H1 (cell line): ENCODE measurements around the gene CRK. TPM values are rescaled to one million over a fixed set of nuclear protein-coding genes. Genes with fewer than 3 reads are reported as not detected.

Experiments used
- EP300 ChIP-seq, 2 experiments: IDR thresholded peaks; 1 replicate in 1 of 2; 2 replicates in 1 of 2; pipeline ENCODE4 v1.6.1; 2011 to 2012; ENCODE audit warnings: low read depth in 2 of 2, low read length in 2 of 2, mild to moderate bottlenecking in 2 of 2, borderline replicate concordance in 1 of 2, inconsistent platforms in 1 of 2, moderate library complexity in 1 of 2
- FOSL1 ChIP-seq: IDR thresholded peaks from 2 replicates; pipeline ENCODE4 v1.6.1; 2011; ENCODE audit warnings: mild to moderate bottlenecking, low read depth, low read length, moderate library complexity; ENCODE audit not compliant: insufficient read depth
- HDAC2 ChIP-seq, 2 experiments: fragments of 300-600 bp in 1 of 2; sonication (generic) in 1 of 2; IDR thresholded peaks; 2 replicates each; pipeline ENCODE4 v1.6.1; 2011 to 2012; ENCODE audit warnings: low read depth in 2 of 2, low read length in 2 of 2, mild to moderate bottlenecking in 2 of 2, moderate library complexity in 2 of 2, borderline replicate concordance in 1 of 2, inconsistent platforms in 1 of 2
- RAD21 ChIP-seq, 2 experiments: IDR thresholded peaks in 1 of 2; conservative IDR thresholded peaks in 1 of 2; 2 replicates each; pipeline ENCODE4 v1.6.1; 2011; ENCODE audit warnings: low read depth in 2 of 2, low read length in 2 of 2, improper control_type of control experiment in 1 of 2, inconsistent platforms in 1 of 2, mild to moderate bottlenecking in 1 of 2, moderate library complexity in 1 of 2
- SRF ChIP-seq: IDR thresholded peaks from 2 replicates; pipeline ENCODE4 v1.6.1; 2011; ENCODE audit warnings: mild to moderate bottlenecking, low read depth, low read length, moderate library complexity
- polyA plus RNA-seq, 7 experiments: library from polyadenylated mRNA; depleted of rRNA in 3 of 7; stranded (reverse) in 5 of 7; unstranded in 2 of 7; fragments of >200 nt in 5 of 7; fragments of 200-250 nt in 2 of 7; gene quantifications; 1 replicate in 5 of 7; 2 replicates in 1 of 7; 4 replicates in 1 of 7; pipeline versions ENCODE4 v1.2.1 to v1.2.3, GENCODE V29; 2011 to 2013; ENCODE audit warnings: missing spikeins in 2 of 7, mixed read lengths in 2 of 7
- total RNA-seq: library from RNA; stranded (reverse); fragmentation: NEBNext Ultra II Directional; extraction: Animal tissue kit (Norgen Biotek cat#: 25700); gene quantifications from 2 replicates; pipeline ENCODE4 v1.2.1, GENCODE V29; 2021

Gene CRK
- total and polyA plus RNA-seq, 2 of the 8 experiments (the other 6 are each of a cell fraction or from before 2014, with no cell fraction given), result 32.8 to 57.1 TPM

- no peak for TF ChIP-seq EP300 (IDR thresholded peaks at IDR 0.05; ENCODE audit: borderline replicate concordance in 1 of 2, low read depth in 2 of 2, low read length in 2 of 2)
- TF ChIP-seq HDAC2 (IDR thresholded peaks at IDR 0.05; ENCODE audit: borderline replicate concordance in 1 of 2, low read depth in 2 of 2, low read length in 2 of 2), result no peak
- no peak for TF ChIP-seq FOSL1
- no peak for TF ChIP-seq RAD21 (IDR thresholded peaks at IDR 0.05 in 1 of 2, conservative IDR thresholded peaks at IDR 0.05 in 1 of 2; ENCODE audit: low read depth in 2 of 2, low read length in 2 of 2)
- no peak for TF ChIP-seq SRF
These were observed 14.9 kb upstream of the CRK start (continued) for GRCh38 chr17:1470755-1471462.
